GM18519 (cell line): Measurements from ENCODE around the gene ABI3.
"Not testable (repeated sequence)": the region's sequence is repeated elsewhere in the genome, so short reads cannot be mapped to it uniquely, and the experiment has no call there.

Experiments used
- ATAC-seq: cut with Tn5 transposase; IDR thresholded peaks from one replicate; pipeline ENCODE4 v1.9.1; 2021; ENCODE audit warnings: mild to moderate bottlenecking, moderate library complexity; ENCODE audit not compliant: unreplicated experiment, low FRiP score

The ABI3 gene

GRCh38 chr17:49210158-49211029, at the start of gene ABI3, which contains the start of gene GNGT2:
ABI3 (plus strand) TSS chr17:49210707; CDS start chr17:49210725, 18 bp downstream.
GNGT2 (minus strand) TSS chr17:49210574; CDS start chr17:49207422, 3,152 bp downstream.
- ATAC-seq, result peak; percentile 62

- ATAC-seq, result no peak
Observed at GRCh38 chr17:49162866-49163265, 47.6 kb upstream of the ABI3 start.

GRCh38 chr17:49165143-49165542, 45.4 kb upstream of the ABI3 start:
- ATAC-seq, result no peak

- ATAC-seq, result no peak
Observed at GRCh38 chr17:49168706-49169105, 41.8 kb upstream of the ABI3 start.

- ATAC-seq, result no peak
Observed at GRCh38 chr17:49170216-49170615, 40.3 kb upstream of the ABI3 start.

- ATAC-seq, result not testable (repeated sequence)
Observed at GRCh38 chr17:49170711-49171110, 39.8 kb upstream of the ABI3 start.

- not testable (repeated sequence) for ATAC-seq
Observed at GRCh38 chr17:49175978-49176377, 34.5 kb upstream of the ABI3 start.

- ATAC-seq, result no peak
Observed at GRCh38 chr17:49180303-49180702, 30.2 kb upstream of the ABI3 start.

GRCh38 chr17:49180998-49181635, 29.4 kb upstream of the ABI3 start:
- no peak for ATAC-seq

- no peak for ATAC-seq
Observed at GRCh38 chr17:49183341-49183740, 27.2 kb upstream of the ABI3 start.

GRCh38 chr17:49183801-49184200, 26.7 kb upstream of the ABI3 start:
- no peak for ATAC-seq

GRCh38 chr17:49184522-49184921, 26.0 kb upstream of the ABI3 start:
- not testable (repeated sequence) for ATAC-seq

- ATAC-seq, result not testable (repeated sequence)
Observed at GRCh38 chr17:49185381-49185780, 25.1 kb upstream of the ABI3 start.

GRCh38 chr17:49187301-49187700, 23.2 kb upstream of the ABI3 start:
- no peak for ATAC-seq

- ATAC-seq, result no peak
Observed at GRCh38 chr17:49190932-49191331, 19.6 kb upstream of the ABI3 start.

- ATAC-seq, result peak; percentile 5
Observed at GRCh38 chr17:49191409-49191916, 19.0 kb upstream of the ABI3 start.

- peak; percentile 25 for ATAC-seq
Observed at GRCh38 chr17:49191917-49192741, 18.4 kb upstream of the ABI3 start.

- ATAC-seq, result no peak
Observed at GRCh38 chr17:49193513-49194296, 16.8 kb upstream of the ABI3 start.

GRCh38 chr17:49194297-49194607, 16.3 kb upstream of the ABI3 start:
- no peak for ATAC-seq

- no peak for ATAC-seq
Observed at GRCh38 chr17:49195751-49196150, 14.8 kb upstream of the ABI3 start.
